ENCODE results near the gene SLC2A9. TPM values are rescaled to one million over a fixed set of nuclear protein-coding genes. Genes with fewer than 3 reads are reported as not detected.
A peak's percentile ranks its signal among the peaks of the same experiment; 100 is the strongest.

SLC2A9 gene
- total and polyA plus RNA-seq, 2 of the 13 experiments (the other 11 are each of a cell fraction or from before 2014, with no cell fraction given): 36.2 to 42.3 TPM

- TF ChIP-seq ARID4A (CRISPR knock-in tag; IDR thresholded peaks at IDR 0.05; ENCODE audit: borderline replicate concordance) (no peak; the same call in 1 of the 2 replicates), SMC3 (IDR thresholded peaks at IDR 0.05; ENCODE audit: low read length) (peak; percentile 97), ZNF180 (CRISPR knock-in tag; IDR thresholded peaks at IDR 0.05; ENCODE audit: borderline replicate concordance, low read depth) (no peak), PHB2 (IDR thresholded peaks at IDR 0.05; ENCODE audit: partially characterized antibody) (no peak), PBX2 (CRISPR knock-in tag; IDR thresholded peaks at IDR 0.05) (no peak), POLR2AphosphoS2 (IDR thresholded peaks at IDR 0.05; ENCODE audit: low read depth, low read length) (no peak), NR0B2 (CRISPR knock-in tag; IDR thresholded peaks at IDR 0.05) (no peak), NR3C1 (CRISPR knock-in tag; IDR thresholded peaks at IDR 0.05) (no peak), ZBTB8A (CRISPR knock-in tag; IDR thresholded peaks at IDR 0.05; ENCODE audit: borderline replicate concordance, low read depth) (no peak), SRSF1 (optimal IDR thresholded peaks at IDR 0.05; ENCODE audit: low read depth, low read length) (no peak), ZBTB2 (CRISPR knock-in tag; IDR thresholded peaks at IDR 0.05; ENCODE audit: low read depth) (no peak), RXRB (CRISPR knock-in tag; IDR thresholded peaks at IDR 0.05; ENCODE audit: borderline replicate concordance) (no peak), ZFP1 (CRISPR knock-in tag; IDR thresholded peaks at IDR 0.05) (no peak), TBX3 (IDR thresholded peaks at IDR 0.05; ENCODE audit: borderline replicate concordance) (no peak), TGIF2 (CRISPR knock-in tag; IDR thresholded peaks at IDR 0.05) (no peak), ZBTB37 (CRISPR knock-in tag; IDR thresholded peaks at IDR 0.05) (no peak), ATF7-NPFF (CRISPR knock-in tag; IDR thresholded peaks at IDR 0.05; ENCODE audit: low read depth) (no peak), HMG20B (CRISPR knock-in tag; conservative IDR thresholded peaks at IDR 0.05) (no peak), ZNF18 (CRISPR knock-in tag; IDR thresholded peaks at IDR 0.05; ENCODE audit: insufficient replicate concordance) (no peak)
These were observed 42.4 kb upstream of the SLC2A9 start (continued) for GRCh38 chr4:10063544-10064300.

Data from HepG2 (cell line).